HL-60 (cell line): ENCODE results near the gene OR9Q1.

Experiments
- DNase-seq, 2 experiments: peaks; one replicate each; pipeline ENCODE4 v3.0.0-alpha.2; 2010 to 2020; ENCODE audit warnings: low read depth in 1 of 2, low spot score in 1 of 2
- H3K27ac ChIP-seq: fragments of 250-450 bp; sonication (Bioruptor Pico); replicated peaks from 2 replicates; pipeline ENCODE4 v1.5.1; 2020; ENCODE audit warnings: mild to moderate bottlenecking, moderate library complexity
- H3K27me3 ChIP-seq: fragments of 250-450 bp; sonication (Bioruptor Pico); 2 replicates; pipeline ENCODE4 v1.5.1; 2021; ENCODE audit warnings: mild to moderate bottlenecking, moderate library complexity; ENCODE audit not compliant: insufficient read depth, poor library complexity, severe bottlenecking
- H3K4me3 ChIP-seq: replicated peaks from 2 replicates; pipeline ENCODE4 v1.5.1; 2011; ENCODE audit warnings: mild to moderate bottlenecking, control low read depth, low read length; ENCODE audit not compliant: insufficient read depth
- CTCF ChIP-seq: IDR thresholded peaks from one replicate; pipeline ENCODE4 v1.5.1; 2011; ENCODE audit warnings: low read length, control low read depth, inconsistent platforms; ENCODE audit not compliant: insufficient read depth
- GABPA ChIP-seq: IDR thresholded peaks from 2 replicates; pipeline ENCODE4 v1.6.1; 2012; ENCODE audit warnings: low read depth
- POLR2AphosphoS5 ChIP-seq: IDR thresholded peaks from 2 replicates; pipeline ENCODE4 v1.6.1; 2012; ENCODE audit warnings: low read depth
- REST ChIP-seq: IDR thresholded peaks from 2 replicates; pipeline ENCODE4 v1.6.1; 2012; ENCODE audit warnings: low read depth; ENCODE audit not compliant: insufficient replicate concordance
- SPI1 ChIP-seq: IDR thresholded peaks from 2 replicates; pipeline ENCODE4 v1.6.1; 2012; ENCODE audit warnings: low read depth, mild to moderate bottlenecking, borderline replicate concordance

The OR9Q1 gene

GRCh38 chr11:58188770-58189169 lies 165.1 kb downstream of the OR9Q1 start, which contains the start of gene OR9Q2:
Gene OR9Q2, plus strand, starts transcription at chr11:58189070. Its CDS starts 1,421 bp downstream, at chr11:58190491.
- TF ChIP-seq REST (no peak), POLR2AphosphoS5 (no peak), CTCF (no peak), GABPA (no peak), SPI1 (no peak)
- no peak within 1 kb of the TSS for H3K27ac ChIP-seq
- no peaks in the 10 kb centered on the region for H3K27me3 ChIP-seq
- no peak for DNase-seq
- H3K4me3 ChIP-seq = no peak within 1 kb of the TSS

GRCh38 chr11:58192229-58192628 lies 168.5 kb downstream of the OR9Q1 start:
- no peak overlapping the region for H3K4me3 ChIP-seq
- no peak for DNase-seq
- TF ChIP-seq GABPA (no peak), POLR2AphosphoS5 (no peak), CTCF (no peak), SPI1 (no peak), REST (no peak)
- no peak overlapping the region for H3K27ac ChIP-seq
- no peaks in the 10 kb centered on the region for H3K27me3 ChIP-seq

- no peak for DNase-seq
- Histone ChIP-seq H3K27ac (no peak overlapping the region), H3K27me3 (no peaks in the 10 kb centered on the region), H3K4me3 (no peak overlapping the region)
- TF ChIP-seq CTCF (no peak), POLR2AphosphoS5 (no peak), SPI1 (no peak)
Observed at GRCh38 chr11:58193391-58193790, 169.7 kb downstream of the OR9Q1 start.

- no peak for DNase-seq
- no peak overlapping the region for H3K27ac ChIP-seq
- TF ChIP-seq CTCF (no peak), POLR2AphosphoS5 (no peak), SPI1 (no peak)
- no peaks in the 10 kb centered on the region for H3K27me3 ChIP-seq
- H3K4me3 ChIP-seq = no peak overlapping the region
Observed at GRCh38 chr11:58195939-58196338, 172.3 kb downstream of the OR9Q1 start.
